Transverse colon (tissue), 4 donors: ENCODE measurements around the gene PET100. TPM values are rescaled to one million over a fixed set of nuclear protein-coding genes. Genes with fewer than 3 reads are reported as not detected.

ENCODE experiments used
- DNase-seq: peaks from one replicate; pipeline ENCODE4 v3.0.0-alpha.2; 2019
- H3K27ac ChIP-seq, 4 donors: fragments of 200-600 bp; sonication (generic); 2 replicates each; pipeline ENCODE4 v1.5.1; 2016 to 2018; ENCODE audit warnings: inconsistent platforms in 4 of 4
- H3K27me3 ChIP-seq: fragments of 200-600 bp; sonication (generic); 2 replicates; pipeline ENCODE4 v1.5.1; 2017; ENCODE audit warnings: inconsistent platforms
- H3K36me3 ChIP-seq, 4 donors: fragments of 200-600 bp; sonication (generic); 2 replicates each; pipeline ENCODE4 v1.5.1; 2017 to 2019; ENCODE audit warnings: inconsistent platforms in 4 of 4
- H3K4me1 ChIP-seq, 4 donors: fragments of 200-600 bp; sonication (generic); 2 replicates each; pipeline ENCODE4 v1.5.1; 2017 to 2020; ENCODE audit warnings: inconsistent platforms in 4 of 4
- H3K4me3 ChIP-seq, 4 donors: fragments of 200-600 bp; sonication (generic); 1 replicate in 1 of 4; 2 replicates in 3 of 4; pipeline versions ENCODE4 v1.5.1 to v1.6.1; 2017 to 2019; ENCODE audit warnings: inconsistent platforms in 4 of 4
- H3K9me3 ChIP-seq, 2 donors: fragments of 200-600 bp; sonication (generic); 2 replicates each; pipeline ENCODE4 v1.5.1; 2017 to 2019; ENCODE audit warnings: inconsistent platforms in 2 of 2
- EP300 ChIP-seq: sonication (generic); formaldehyde crosslinking; IDR thresholded peaks from one replicate; pipeline ENCODE4 v1.6.1; 2017; ENCODE audit warnings: antibody characterized with exemption, low read depth
- POLR2A ChIP-seq: fragments of 450-650 bp; IDR thresholded peaks from one replicate; pipeline ENCODE4 v1.6.1; 2016; ENCODE audit warnings: antibody characterized with exemption, mild to moderate bottlenecking, moderate library complexity
- POLR2AphosphoS5 ChIP-seq, 3 donors: sonication (generic); formaldehyde crosslinking; IDR thresholded peaks; one replicate each; pipeline ENCODE4 v1.6.1; 2016; ENCODE audit warnings: antibody characterized with exemption in 3 of 3
- WGBS, 2 donors: methylation state at CpG; one replicate each; pipeline ENCODE4 v1.1.5; 2018; ENCODE audit warnings: low coverage in 1 of 2; 5-methylcytosine and 5-hydroxymethylcytosine counted together
- in situ Hi-C, 4 donors: fragments of 200-750 bp; cut with MboI; loops; one replicate each; pipeline versions ENCODE4 v1.15.0 to v1.15.1; 2017; ENCODE audit warnings: low sequenced_read_pairs in 3 of 4, low pct_ligation_motif_present in 1 of 4, low pct_unique_long_range_greater_than_20kb in 1 of 4
- intact Hi-C: fragments of 100-400 bp; cut with DNase I; formaldehyde crosslinking; loops from one replicate; pipeline ENCODE4 v1.15.1; 2023; ENCODE audit warnings: low total_unique reads
- total RNA-seq, 4 donors: library from RNA; depleted of rRNA; stranded (reverse); fragments of >200 nt; gene quantifications; one replicate each; pipeline ENCODE4 v1.1.0, GENCODE V29; 2016
- TF ChIP-seq, protein P1 (sequence below), 5 experiments: fragments of 200-600 bp in 3 of 5; fragments of 450-650 bp in 2 of 5; sonication (generic) in 3 of 5; IDR thresholded peaks; 1 replicate in 2 of 5; 2 replicates in 3 of 5; pipeline ENCODE4 v1.5.1; 2016 to 2017; ENCODE audit warnings: antibody characterized with exemption in 5 of 5, inconsistent platforms in 3 of 5, mild to moderate bottlenecking in 2 of 5, moderate library complexity in 1 of 5

The PET100 gene
- total RNA-seq, 4 donors from 2014 or later = 16.4 to 48.0 TPM; not detected in 2

DNA sequence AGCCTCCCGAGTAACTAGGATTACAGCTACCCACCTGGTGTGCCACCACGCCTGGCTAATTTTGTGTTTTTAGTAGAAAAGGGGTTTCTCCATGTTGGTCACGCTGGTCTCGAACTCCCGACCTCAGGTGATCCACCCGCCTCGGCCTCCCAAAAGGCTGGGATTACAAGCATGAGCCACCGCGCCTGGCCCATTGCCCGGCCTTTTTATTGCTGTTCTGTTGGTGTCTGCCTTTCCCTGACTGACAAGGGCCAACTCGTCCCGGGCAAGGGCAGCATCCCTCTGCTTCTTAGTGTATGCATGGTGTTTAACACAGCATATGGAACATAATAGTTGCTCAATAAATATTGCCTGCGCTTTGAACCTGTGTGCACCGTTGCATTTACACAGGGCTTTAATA is 33.1 kb downstream of the PET100 start:
- in situ Hi-C loops (loop anchor here in 2 of 4 donors (25.0 kb wide), 2 partner anchors 150 to 300 kb away; no protein-coding TSS in a partner anchor), intact Hi-C loops (no loop called here)
- no peak for DNase-seq
- no peak for TF ChIP-seq POLR2A
- TF ChIP-seq, protein P1, sequence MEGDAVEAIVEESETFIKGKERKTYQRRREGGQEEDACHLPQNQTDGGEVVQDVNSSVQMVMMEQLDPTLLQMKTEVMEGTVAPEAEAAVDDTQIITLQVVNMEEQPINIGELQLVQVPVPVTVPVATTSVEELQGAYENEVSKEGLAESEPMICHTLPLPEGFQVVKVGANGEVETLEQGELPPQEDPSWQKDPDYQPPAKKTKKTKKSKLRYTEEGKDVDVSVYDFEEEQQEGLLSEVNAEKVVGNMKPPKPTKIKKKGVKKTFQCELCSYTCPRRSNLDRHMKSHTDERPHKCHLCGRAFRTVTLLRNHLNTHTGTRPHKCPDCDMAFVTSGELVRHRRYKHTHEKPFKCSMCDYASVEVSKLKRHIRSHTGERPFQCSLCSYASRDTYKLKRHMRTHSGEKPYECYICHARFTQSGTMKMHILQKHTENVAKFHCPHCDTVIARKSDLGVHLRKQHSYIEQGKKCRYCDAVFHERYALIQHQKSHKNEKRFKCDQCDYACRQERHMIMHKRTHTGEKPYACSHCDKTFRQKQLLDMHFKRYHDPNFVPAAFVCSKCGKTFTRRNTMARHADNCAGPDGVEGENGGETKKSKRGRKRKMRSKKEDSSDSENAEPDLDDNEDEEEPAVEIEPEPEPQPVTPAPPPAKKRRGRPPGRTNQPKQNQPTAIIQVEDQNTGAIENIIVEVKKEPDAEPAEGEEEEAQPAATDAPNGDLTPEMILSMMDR (IDR thresholded peaks at IDR 0.05) = no peak
- no peak for TF ChIP-seq EP300
- TF ChIP-seq POLR2AphosphoS5 (IDR thresholded peaks at IDR 0.05) = no peak
- Histone ChIP-seq H3K9me3 (no peaks in the 10 kb centered on the region), H3K4me3 (no peak overlapping the region), H3K36me3 (no peaks in the 10 kb centered on the region), H3K4me1 (no peaks in the 10 kb centered on the region), H3K27ac (no peak overlapping the region), H3K27me3 (peaks cover 3% of the 10 kb centered on the region)
- 61% methylated on average over 14 of the region's 14 CpGs; no CpG with 5 or more reads in 1 of the 2 donors for WGBS, 2 donors

DNA sequence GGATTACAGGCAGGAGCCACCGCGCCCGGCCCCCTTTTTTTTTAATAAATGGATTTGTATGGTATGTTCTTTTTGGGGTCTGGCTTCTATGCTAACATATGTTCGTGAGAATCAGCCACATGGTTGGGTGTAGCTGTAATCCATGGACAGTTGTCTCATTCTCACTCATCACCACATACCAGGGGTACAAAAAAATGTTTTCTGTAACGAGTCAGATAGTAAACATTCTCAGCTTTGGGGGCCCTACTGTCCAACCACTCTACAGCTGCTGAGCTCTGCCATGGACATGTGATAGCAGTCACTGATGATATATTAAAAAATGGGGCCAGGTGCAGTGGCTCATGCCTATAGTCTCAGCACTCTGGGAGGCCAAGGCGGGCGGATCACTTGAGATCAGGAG is 34.1 kb downstream of the PET100 start:
- TF ChIP-seq POLR2A = no peak
- TF ChIP-seq, protein P1 (IDR thresholded peaks at IDR 0.05) = no peak
- TF ChIP-seq POLR2AphosphoS5 (IDR thresholded peaks at IDR 0.05) = no peak
- no peak for TF ChIP-seq EP300
- peaks cover 5% of the 10 kb centered on the region for H3K27me3 ChIP-seq
- no peak overlapping the region for H3K4me3 ChIP-seq
- H3K27ac ChIP-seq = no peak overlapping the region
- intact Hi-C loops (no loop called here), in situ Hi-C loops (loop anchor here in 2 of 4 donors (25.0 kb wide), 2 partner anchors 149 to 301 kb away; no protein-coding TSS in a partner anchor)
- no peaks in the 10 kb centered on the region for H3K9me3 ChIP-seq
- H3K4me1 ChIP-seq = no peaks in the 10 kb centered on the region
- WGBS, 2 donors = 70 to 80% methylated on average over 4 to 7 of the region's 7 CpGs
- no peak for DNase-seq
- H3K36me3 ChIP-seq = no peaks in the 10 kb centered on the region

DNA sequence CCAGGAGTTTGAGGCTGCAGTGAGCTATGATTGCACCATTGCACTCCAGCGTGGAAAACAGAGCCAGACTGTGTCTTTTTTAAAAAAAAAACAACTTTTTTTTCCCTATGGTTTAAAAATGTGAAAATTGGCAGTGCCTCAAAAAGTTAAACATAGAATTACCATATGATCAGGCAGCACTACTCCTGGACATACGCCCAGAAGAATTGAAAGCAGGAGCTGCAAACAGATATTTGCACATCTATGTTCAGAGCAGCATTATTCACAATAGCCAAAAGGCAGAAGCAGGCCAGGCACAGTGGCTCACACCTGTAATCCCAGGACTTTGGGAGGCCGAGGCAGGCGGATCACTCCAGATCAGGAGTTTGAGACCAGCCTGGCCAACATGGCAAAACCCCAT is 35.5 kb downstream of the PET100 start:
- no peak overlapping the region for H3K27ac ChIP-seq
- H3K27me3 ChIP-seq = peaks cover 17% of the 10 kb centered on the region
- 40 to 48% methylated on average over 4 of the region's 4 CpGs for WGBS, 2 donors
- no peaks in the 10 kb centered on the region for H3K9me3 ChIP-seq
- in situ Hi-C loops (loop anchor here in 2 of 4 donors (25.0 kb wide), 2 partner anchors 147 to 303 kb away; no protein-coding TSS in a partner anchor), intact Hi-C loops (no loop called here)
- no peaks in the 10 kb centered on the region for H3K4me1 ChIP-seq
- no peak for DNase-seq
- no peak overlapping the region for H3K4me3 ChIP-seq
- TF ChIP-seq POLR2AphosphoS5 (IDR thresholded peaks at IDR 0.05) = no peak
- TF ChIP-seq POLR2A = no peak
- no peak for TF ChIP-seq EP300
- TF ChIP-seq, protein P1 (IDR thresholded peaks at IDR 0.05) = no peak
- no peaks in the 10 kb centered on the region for H3K36me3 ChIP-seq

DNA sequence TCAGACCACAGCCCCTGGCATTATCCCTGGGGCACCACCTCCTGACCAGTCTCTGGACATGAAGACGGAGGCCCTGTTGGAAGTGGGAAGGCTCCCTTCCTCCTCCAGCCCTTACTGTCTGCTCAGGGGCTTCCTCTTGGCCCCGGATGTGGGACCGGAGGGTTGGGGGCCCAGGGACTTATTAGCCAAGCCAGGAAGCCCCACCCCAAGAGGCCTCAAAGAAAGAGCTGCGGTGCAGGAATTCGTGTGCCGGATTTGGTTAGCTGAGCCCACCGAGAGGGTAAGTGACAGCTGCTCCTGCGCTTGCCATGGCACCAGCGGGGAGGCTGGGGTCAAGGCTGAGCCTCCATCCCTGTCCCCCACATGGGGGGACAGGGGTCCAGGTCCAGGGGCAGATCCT is 39.2 kb downstream of the PET100 start, which contains the start of gene RETN:
Gene RETN, plus strand, starts transcription at position 208 of the 400 bp plus-strand sequence. CDS start 278 bp downstream, outside the sequence.
- 79% methylated on average over 7 of the region's 9 CpGs; no CpG with 5 or more reads in 1 of the 2 donors for WGBS, 2 donors
- intact Hi-C loops = no loop called here
- no peak within 1 kb of the TSS for H3K4me3 ChIP-seq
- in situ Hi-C loops = loop anchor here in 2 of 4 donors (25.0 kb wide), 2 partner anchors 143 to 307 kb away; no protein-coding TSS in a partner anchor
- no peak for TF ChIP-seq EP300
- TF ChIP-seq, protein P1 (IDR thresholded peaks at IDR 0.05) = no peak
- TF ChIP-seq POLR2A = no peak
- TF ChIP-seq POLR2AphosphoS5 (IDR thresholded peaks at IDR 0.05) = no peak
- H3K27ac ChIP-seq = no peak within 1 kb of the TSS
- no peaks in the 10 kb centered on the region for H3K36me3 ChIP-seq
- H3K9me3 ChIP-seq = no peaks in the 10 kb centered on the region
- DNase-seq = no peak
- H3K4me1 ChIP-seq = no peaks in the 10 kb centered on the region
- peaks cover 25% of the 10 kb centered on the region for H3K27me3 ChIP-seq
